OCI-LY1 (cell line): ENCODE results near the gene CYB5A.

Source experiments
- H2AFZ ChIP-seq: fragments of 200-600 bp; sonication (generic), shearing (Covaris generic); 2 replicates; pipeline ENCODE4 v1.6.0; 2014; ENCODE audit warnings: antibody characterized with exemption, mild to moderate bottlenecking, low read length
- H3F3A ChIP-seq: fragments of 200-600 bp; sonication (generic), shearing (Covaris generic); 2 replicates; pipeline ENCODE4 v1.6.0; 2014; ENCODE audit warnings: mild to moderate bottlenecking, antibody characterized with exemption, low read length, moderate library complexity; ENCODE audit not compliant: insufficient read depth
- H3K27ac ChIP-seq: fragments of 200-600 bp; sonication (generic); 2 replicates; pipeline ENCODE4 v1.5.1; 2014; ENCODE audit warnings: low read length, mixed run types, mild to moderate bottlenecking, low read depth; ENCODE audit not compliant: poor library complexity, severe bottlenecking
- H3K27me3 ChIP-seq: fragments of 200-600 bp; sonication (generic); 2 replicates; pipeline ENCODE4 v1.6.0; 2014; ENCODE audit warnings: antibody characterized with exemption, mild to moderate bottlenecking, low read length, moderate library complexity; ENCODE audit not compliant: insufficient read depth
- H3K36me3 ChIP-seq: fragments of 200-600 bp; sonication (generic); 2 replicates; pipeline ENCODE4 v1.6.1; 2014; ENCODE audit warnings: mild to moderate bottlenecking, antibody characterized with exemption, low read length, moderate library complexity, mixed read lengths; ENCODE audit not compliant: insufficient read depth
- H3K4me1 ChIP-seq: fragments of 200-600 bp; sonication (generic); 2 replicates; pipeline ENCODE4 v1.5.1; 2014; ENCODE audit warnings: mild to moderate bottlenecking, low read length, moderate library complexity; ENCODE audit not compliant: insufficient read depth, severe bottlenecking
- H3K4me2 ChIP-seq: fragments of 200-600 bp; sonication (generic), shearing (Covaris generic); 2 replicates; pipeline ENCODE4 v1.6.1; 2014; ENCODE audit warnings: low read length
- H3K4me3 ChIP-seq: fragments of 200-600 bp; sonication (generic); 2 replicates; pipeline ENCODE4 v1.5.1; 2014; ENCODE audit warnings: low read length, low read depth, mild to moderate bottlenecking, mixed read lengths; ENCODE audit not compliant: poor library complexity, severe bottlenecking
- H3K79me2 ChIP-seq: fragments of 200-600 bp; shearing (Covaris generic); 2 replicates; pipeline ENCODE4 v1.6.1; 2016; ENCODE audit warnings: mixed run types, low read length, mixed read lengths; ENCODE audit not compliant: insufficient read depth
- H3K9ac ChIP-seq: fragments of 200-600 bp; sonication (generic), shearing (Covaris generic); 2 replicates; pipeline ENCODE4 v1.6.1; 2014; ENCODE audit warnings: mild to moderate bottlenecking, low read length, mixed read lengths
- H3K9me2 ChIP-seq: fragments of 200-600 bp; sonication (generic), shearing (Covaris generic); 2 replicates; pipeline ENCODE4 v1.6.1; 2014; ENCODE audit warnings: low read depth, mild to moderate bottlenecking, low read length, mixed read lengths
- H3K9me3 ChIP-seq: fragments of 200-600 bp; shearing (Covaris generic); 2 replicates; pipeline ENCODE4 v1.6.1; 2014; ENCODE audit warnings: low read length, mixed read lengths
- H4K20me1 ChIP-seq: fragments of 200-600 bp; sonication (generic), shearing (Covaris generic); 2 replicates; pipeline ENCODE4 v1.6.0; 2016; ENCODE audit warnings: mild to moderate bottlenecking, low read length; ENCODE audit not compliant: insufficient read depth
- CTCF ChIP-seq: fragments of 200-600 bp; sonication (generic), shearing (Covaris generic); IDR thresholded peaks from 2 replicates; pipeline ENCODE4 v1.5.1; 2017; ENCODE audit warnings: mild to moderate bottlenecking, antibody characterized with exemption, low read length, moderate library complexity, mixed read lengths
- EZH2 ChIP-seq: fragments of 200-600 bp; sonication (generic), shearing (Covaris generic); IDR thresholded peaks from 2 replicates; pipeline ENCODE4 v1.8.0; 2017; ENCODE audit warnings: borderline replicate concordance, mixed run types, mild to moderate bottlenecking, antibody characterized with exemption, low read length, moderate library complexity, mixed read lengths

Gene CYB5A

GRCh38 chr18:74252039-74252395, 39.7 kb downstream of the CYB5A start:
- no peaks in the 10 kb centered on the region for H3K27me3 ChIP-seq
- H3K4me1 ChIP-seq, result peaks cover 26% of the 10 kb centered on the region
- H3K27ac ChIP-seq, result no peak overlapping the region
- H3K4me3 ChIP-seq, result no peak overlapping the region
- no peaks in the 10 kb centered on the region for H3F3A ChIP-seq
- H3K9me3 ChIP-seq, result no peaks in the 10 kb centered on the region
- TF ChIP-seq CTCF (no peak), EZH2 (no peak)
- H3K9me2 ChIP-seq, result no peaks in the 10 kb centered on the region
- H4K20me1 ChIP-seq, result no peaks in the 10 kb centered on the region
- H3K4me2 ChIP-seq, result no peak overlapping the region
- no peak overlapping the region for H2AFZ ChIP-seq
- H3K36me3 ChIP-seq, result peaks cover 28% of the 10 kb centered on the region; the same call in 1 of the 2 replicates
- H3K9ac ChIP-seq, result no peak overlapping the region
- H3K79me2 ChIP-seq, result no peaks in the 10 kb centered on the region

- peaks cover 28% of the 10 kb centered on the region; the same call in 1 of the 2 replicates for H3K36me3 ChIP-seq
- no peak overlapping the region for H3K4me3 ChIP-seq
- no peaks in the 10 kb centered on the region for H3K9me3 ChIP-seq
- H2AFZ ChIP-seq, result no peak overlapping the region
- H3K9ac ChIP-seq, result no peak overlapping the region
- no peaks in the 10 kb centered on the region for H4K20me1 ChIP-seq
- peaks cover 26% of the 10 kb centered on the region for H3K4me1 ChIP-seq
- H3K9me2 ChIP-seq, result no peaks in the 10 kb centered on the region
- no peaks in the 10 kb centered on the region for H3K79me2 ChIP-seq
- H3K27me3 ChIP-seq, result no peaks in the 10 kb centered on the region
- TF ChIP-seq CTCF, result no peak
- no peak for TF ChIP-seq EZH2
- H3F3A ChIP-seq, result no peaks in the 10 kb centered on the region
- H3K27ac ChIP-seq, result no peak overlapping the region
- no peak overlapping the region for H3K4me2 ChIP-seq
These were observed 40.3 kb downstream of the CYB5A start for GRCh38 chr18:74251297-74252038.

GRCh38 chr18:74250131-74250530, 41.6 kb downstream of the CYB5A start:
- no peak overlapping the region for H3K4me2 ChIP-seq
- no peaks in the 10 kb centered on the region for H4K20me1 ChIP-seq
- H3K27me3 ChIP-seq, result no peaks in the 10 kb centered on the region
- H3K9me3 ChIP-seq, result no peaks in the 10 kb centered on the region
- H3K9me2 ChIP-seq, result no peaks in the 10 kb centered on the region
- no peak for TF ChIP-seq CTCF
- TF ChIP-seq EZH2, result no peak
- H3K4me3 ChIP-seq, result no peak overlapping the region
- H3K79me2 ChIP-seq, result no peaks in the 10 kb centered on the region
- no peaks in the 10 kb centered on the region for H3F3A ChIP-seq
- H3K9ac ChIP-seq, result no peak overlapping the region
- H3K27ac ChIP-seq, result no peak overlapping the region
- H2AFZ ChIP-seq, result no peak overlapping the region
- peaks cover 26% of the 10 kb centered on the region for H3K4me1 ChIP-seq
- H3K36me3 ChIP-seq, result peaks cover 18% of the 10 kb centered on the region; the same call in 1 of the 2 replicates
